Activated CD8-positive, alpha-beta T cell treated with anti-CD3 and anti-CD28 coated beads for 36 hours (primary cell): ENCODE data around the gene LMNTD2. TPM values are rescaled to one million over a fixed set of nuclear protein-coding genes. Genes with fewer than 3 reads are reported as not detected.
A peak's percentile ranks its signal among the peaks of the same experiment; 100 is the strongest.

Experiments used
- ATAC-seq: fragments of 200-7000 bp; cut with Tn5 transposase; one replicate; pipeline ENCODE4 v1.10.0; 2021; ENCODE audit warnings: mild to moderate bottlenecking, moderate library complexity
- CTCF ChIA-PET: fragments of 350-600 bp; sonication (Branson Sonifier 250); formaldehyde crosslinking; loops from one replicate; lab custom pipeline; 2021; ENCODE audit warnings: antibody characterized with exemption; lab: Charles Lee
- POLR2A ChIA-PET: fragments of 350-600 bp; sonication (Branson Sonifier 250); formaldehyde crosslinking; loops from one replicate; lab custom pipeline; 2021; ENCODE audit warnings: antibody characterized with exemption; lab: Charles Lee
- DNase-seq: peaks from one replicate; pipeline ENCODE4 v3.0.0-alpha.2; 2020
- H3K27ac Mint-ChIP-seq: one replicate; pipeline ENCODE4 v1.8.0; 2021; ENCODE audit warnings: mild to moderate bottlenecking, mixed read lengths
- H3K27me3 Mint-ChIP-seq: one replicate; pipeline ENCODE4 v1.8.0; 2021; ENCODE audit warnings: mixed read lengths
- H3K36me3 Mint-ChIP-seq: one replicate; pipeline ENCODE4 v1.8.0; 2021; ENCODE audit warnings: low read depth, mixed read lengths
- H3K4me1 Mint-ChIP-seq: one replicate; pipeline ENCODE4 v1.8.0; 2021; ENCODE audit warnings: low read depth, mixed read lengths
- H3K4me3 Mint-ChIP-seq: one replicate; pipeline ENCODE4 v1.8.0; 2021; ENCODE audit warnings: mild to moderate bottlenecking, moderate library complexity, mixed read lengths
- H3K9me3 Mint-ChIP-seq: one replicate; pipeline ENCODE4 v1.8.0; 2021; ENCODE audit warnings: mixed read lengths
- intact Hi-C: fragments of 100-400 bp; cut with micrococcal nuclease; formaldehyde crosslinking; loops from one replicate; pipeline ENCODE4 v1.10.0; 2022
- total RNA-seq, 2 experiments: library from RNA; stranded (reverse); gene quantifications; one replicate each; pipeline ENCODE4 v1.2.3, GENCODE V29; 2021
- TF ChIP-seq, protein P1 (sequence below): fragments of 200-600 bp; IDR thresholded peaks from one replicate; pipeline ENCODE4 v1.8.0; 2022; ENCODE audit warnings: antibody characterized with exemption, mild to moderate bottlenecking

Gene LMNTD2
- total RNA-seq, 2 experiments from 2014 or later, result 0.88 to 1.3 TPM

DNA sequence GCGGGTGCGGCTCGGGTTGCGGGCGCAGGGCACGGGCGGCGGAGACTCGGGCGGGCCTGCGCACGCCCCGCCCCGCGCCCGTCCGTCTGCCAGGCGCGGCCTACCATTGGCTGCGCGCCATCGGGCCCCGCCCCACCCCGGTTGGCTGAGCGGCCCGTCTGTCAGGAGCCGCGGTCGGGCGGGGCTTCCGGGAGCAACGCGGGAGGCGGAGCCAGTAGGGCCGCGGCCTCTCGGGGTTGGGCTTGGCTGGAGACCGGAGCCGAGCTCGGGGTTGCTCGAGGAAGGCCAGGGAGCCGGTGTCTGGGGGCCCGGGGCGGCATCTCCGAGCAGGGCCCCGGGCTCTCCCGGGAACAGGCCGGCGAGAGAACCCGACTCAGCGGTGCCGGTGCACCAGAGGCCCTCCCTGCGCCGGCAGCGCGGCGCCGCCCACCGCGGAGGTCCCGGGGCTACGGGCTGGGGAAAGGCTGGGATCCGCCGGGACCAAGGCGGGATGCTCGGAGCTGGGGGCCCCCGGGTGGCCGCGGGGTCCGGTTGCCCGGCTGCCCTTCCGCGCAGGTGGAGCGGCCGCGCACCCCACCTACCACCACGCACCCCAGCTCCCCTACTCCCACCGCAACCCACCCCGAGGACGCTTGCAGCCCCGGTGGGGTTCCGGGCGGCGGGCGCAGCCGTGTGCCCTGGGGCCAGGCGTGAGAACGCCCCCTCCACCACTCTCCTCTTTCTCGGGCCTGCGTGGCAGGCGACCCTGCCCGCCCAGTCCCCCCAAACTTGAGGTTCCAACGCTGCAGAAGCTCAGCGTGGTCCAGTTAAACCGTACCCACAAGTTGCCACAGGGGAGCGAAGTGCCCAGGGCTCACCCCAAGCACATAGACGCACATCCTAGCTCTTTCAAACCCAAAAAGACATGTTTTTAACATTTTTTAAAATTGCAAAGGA is 24.8 kb downstream of the LMNTD2 start, which contains the start of gene HRAS:
Gene HRAS, minus strand, starts transcription at position 58 of the 936 bp plus-strand sequence.
- intact Hi-C loops, result no loop called here
- no peaks in the 10 kb centered on the region for H3K9me3 Mint-ChIP-seq
- DNase-seq, result peak; percentile 95

GRCh38 chr11:535210-535518 is 25.4 kb downstream of the LMNTD2 start:
- Mint-ChIP-seq H3K9me3 (no peaks in the 10 kb centered on the region), H3K4me1 (peaks cover 4% of the 10 kb centered on the region), H3K36me3 (no peaks in the 10 kb centered on the region), H3K4me3 (no peak overlapping the region), H3K27me3 (no peaks in the 10 kb centered on the region), H3K27ac (no peak overlapping the region)
- ChIA-PET POLR2A (interaction anchor here (1.4 to 2.4 kb wide), 3 partner anchors 16 to 33 kb away, joined by 5 to 10 read pairs (median 5); no protein-coding TSS in a partner anchor), CTCF (interaction anchor here (2.1 to 5.6 kb wide), 2 partner anchors 17 to 20 kb away, joined by 12 to 29 read pairs; no protein-coding TSS in a partner anchor)
- ATAC-seq, result peak; percentile 10
- intact Hi-C loops, result no loop called here
- TF ChIP-seq, protein P1, sequence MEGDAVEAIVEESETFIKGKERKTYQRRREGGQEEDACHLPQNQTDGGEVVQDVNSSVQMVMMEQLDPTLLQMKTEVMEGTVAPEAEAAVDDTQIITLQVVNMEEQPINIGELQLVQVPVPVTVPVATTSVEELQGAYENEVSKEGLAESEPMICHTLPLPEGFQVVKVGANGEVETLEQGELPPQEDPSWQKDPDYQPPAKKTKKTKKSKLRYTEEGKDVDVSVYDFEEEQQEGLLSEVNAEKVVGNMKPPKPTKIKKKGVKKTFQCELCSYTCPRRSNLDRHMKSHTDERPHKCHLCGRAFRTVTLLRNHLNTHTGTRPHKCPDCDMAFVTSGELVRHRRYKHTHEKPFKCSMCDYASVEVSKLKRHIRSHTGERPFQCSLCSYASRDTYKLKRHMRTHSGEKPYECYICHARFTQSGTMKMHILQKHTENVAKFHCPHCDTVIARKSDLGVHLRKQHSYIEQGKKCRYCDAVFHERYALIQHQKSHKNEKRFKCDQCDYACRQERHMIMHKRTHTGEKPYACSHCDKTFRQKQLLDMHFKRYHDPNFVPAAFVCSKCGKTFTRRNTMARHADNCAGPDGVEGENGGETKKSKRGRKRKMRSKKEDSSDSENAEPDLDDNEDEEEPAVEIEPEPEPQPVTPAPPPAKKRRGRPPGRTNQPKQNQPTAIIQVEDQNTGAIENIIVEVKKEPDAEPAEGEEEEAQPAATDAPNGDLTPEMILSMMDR, result no peak
- no peak for DNase-seq

More for the DNA sequence above, 24.8 kb downstream of the LMNTD2 start, which contains the start of gene HRAS:
- TF ChIP-seq, protein P1, result no peak
- H3K4me3 Mint-ChIP-seq, result peak within 1 kb of the TSS; percentile 90
- H3K27ac Mint-ChIP-seq, result peak within 1 kb of the TSS; percentile 91
- no peaks in the 10 kb centered on the region for H3K36me3 Mint-ChIP-seq
- POLR2A ChIA-PET, result interaction anchor here (0.7 to 2.4 kb wide), 13 partner anchors 17 to 261 kb away, joined by 3 to 10 read pairs (median 4); no protein-coding TSS in a partner anchor
- peaks cover 4% of the 10 kb centered on the region for H3K4me1 Mint-ChIP-seq
- CTCF ChIA-PET, result interaction anchor here (0.8 to 5.6 kb wide), 8 partner anchors 17 to 260 kb away, joined by 3 to 29 read pairs (median 3); partner anchors contain the start of gene TMEM80
- ATAC-seq, result peak; percentile 94
- no peaks in the 10 kb centered on the region for H3K27me3 Mint-ChIP-seq

GRCh38 chr11:534396-535209 is 25.9 kb downstream of the LMNTD2 start:
- TF ChIP-seq, protein P1, result no peak
- no peaks in the 10 kb centered on the region for H3K27me3 Mint-ChIP-seq
- H3K9me3 Mint-ChIP-seq, result no peaks in the 10 kb centered on the region
- peaks cover 4% of the 10 kb centered on the region for H3K4me1 Mint-ChIP-seq
- ChIA-PET POLR2A (interaction anchor here (1.1 to 1.4 kb wide), 2 partner anchors 16 to 29 kb away, joined by 3 to 5 read pairs; no protein-coding TSS in a partner anchor), CTCF (interaction anchor here (5.6 kb wide), 1 partner anchor 16 kb away, joined by 29 read pairs; no protein-coding TSS in a partner anchor)
- intact Hi-C loops, result no loop called here
- DNase-seq (peak; percentile 41), ATAC-seq (no peak)
- H3K27ac Mint-ChIP-seq, result no peak overlapping the region
- H3K36me3 Mint-ChIP-seq, result no peaks in the 10 kb centered on the region
- H3K4me3 Mint-ChIP-seq, result peak overlapping the region; percentile 70

DNA sequence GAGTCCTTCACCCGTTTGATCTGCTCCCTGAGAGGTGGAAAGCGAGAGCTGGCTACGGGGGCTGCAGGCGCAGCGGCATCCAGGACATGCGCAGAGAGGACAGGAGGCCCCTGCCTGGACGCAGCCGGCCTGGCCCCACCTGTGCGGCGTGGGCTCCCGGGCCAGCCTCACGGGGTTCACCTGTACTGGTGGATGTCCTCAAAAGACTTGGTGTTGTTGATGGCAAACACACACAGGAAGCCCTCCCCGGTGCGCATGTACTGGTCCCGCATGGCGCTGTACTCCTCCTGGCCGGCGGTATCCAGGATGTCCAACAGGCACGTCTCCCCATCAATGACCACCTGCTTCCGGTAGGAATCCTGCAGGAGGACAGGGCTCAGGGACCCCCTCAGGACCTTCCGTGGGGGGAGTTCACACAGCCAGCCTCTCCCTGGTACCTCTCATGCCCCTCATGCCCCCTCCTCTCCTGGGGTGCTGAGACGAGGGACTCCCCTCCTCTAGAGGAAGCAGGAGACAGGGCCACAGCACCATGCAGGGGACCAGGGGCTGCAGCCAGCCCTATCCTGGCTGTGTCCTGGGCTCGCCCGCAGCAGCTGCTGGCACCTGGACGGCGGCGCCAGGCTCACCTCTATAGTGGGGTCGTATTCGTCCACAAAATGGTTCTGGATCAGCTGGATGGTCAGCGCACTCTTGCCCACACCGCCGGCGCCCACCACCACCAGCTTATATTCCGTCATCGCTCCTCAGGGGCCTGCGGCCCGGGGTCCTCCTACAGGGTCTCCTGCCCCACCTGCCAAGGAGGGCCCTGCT is 26.7 kb downstream of the LMNTD2 start:
- ChIA-PET CTCF (interaction anchor here (5.6 kb wide), 1 partner anchor 15 kb away, joined by 29 read pairs; no protein-coding TSS in a partner anchor), POLR2A (interaction anchor here (0.8 to 1.4 kb wide), 4 partner anchors 15 to 192 kb away, joined by 3 to 5 read pairs (median 3); no protein-coding TSS in a partner anchor)
- H3K27ac Mint-ChIP-seq, result no peak overlapping the region
- peak overlapping the region; percentile 70 for H3K4me3 Mint-ChIP-seq
- no peaks in the 10 kb centered on the region for H3K27me3 Mint-ChIP-seq
- H3K36me3 Mint-ChIP-seq, result no peaks in the 10 kb centered on the region
- DNase-seq (no peak), ATAC-seq (no peak)
- H3K9me3 Mint-ChIP-seq, result no peaks in the 10 kb centered on the region
- TF ChIP-seq, protein P1, result no peak
- peaks cover 4% of the 10 kb centered on the region for H3K4me1 Mint-ChIP-seq
- intact Hi-C loops, result no loop called here
